Ovary (tissue), 3 donors: ENCODE data around the gene CFAP100.
A peak's percentile ranks its signal among the peaks of the same experiment; 100 is the strongest.

Experiments
- CTCF ChIP-seq, 3 donors: fragments of 450-650 bp in 2 of 3; fragments of 200-600 bp in 1 of 3; IDR thresholded peaks; one replicate each; pipeline versions ENCODE4 v1.5.1 to v1.8.0; 2016 to 2022; ENCODE audit warnings: antibody characterized with exemption in 3 of 3, mild to moderate bottlenecking in 1 of 3
- POLR2A ChIP-seq: fragments of 450-650 bp; IDR thresholded peaks from one replicate; pipeline ENCODE4 v1.6.1; 2017; ENCODE audit warnings: antibody characterized with exemption, mild to moderate bottlenecking, moderate library complexity
- donor health status: DM: no; HTN: no; CAD: no.

- no peak for TF ChIP-seq CTCF (IDR thresholded peaks at IDR 0.05)
- TF ChIP-seq POLR2A = peak; percentile 60
Measured at GRCh38 chr3:126476166-126477060, 81.7 kb downstream of the CFAP100 start.
